OCI-LY7 (cell line): ENCODE results near the gene PPM1M. TPM values are rescaled to one million over a fixed set of nuclear protein-coding genes. Genes with fewer than 3 reads are reported as not detected.
A peak's percentile ranks its signal among the peaks of the same experiment; 100 is the strongest.

Experiments
- BruUV-seq: library from RNA; stranded (reverse); fragments of 400-500 nt; replicated peaks from 2 replicates; lab custom pipeline; 2021; lab: Mats Ljungman, UMichigan
- CTCF ChIA-PET: fragments of 300-600 bp; sonication (Branson Sonifier 250); formaldehyde crosslinking; loops from one replicate; lab custom pipeline; 2022; ENCODE audit warnings: antibody characterized with exemption; ENCODE audit not compliant: unreplicated experiment; lab: Charles Lee
- POLR2A ChIA-PET: fragments of 300-600 bp; sonication (Branson Sonifier 250); formaldehyde crosslinking; loops from one replicate; lab custom pipeline; 2022; ENCODE audit warnings: antibody characterized with exemption; lab: Charles Lee
- DNase-seq: peaks from one replicate; pipeline ENCODE4 v3.0.0-alpha.2; 2015; ENCODE audit warnings: low spot score
- H2AFZ ChIP-seq: fragments of 200-600 bp; sonication (generic), shearing (Covaris generic); 2 replicates; pipeline ENCODE4 v1.6.1; 2014; ENCODE audit warnings: mild to moderate bottlenecking, antibody characterized with exemption, low read length, moderate library complexity
- H3K27ac ChIP-seq: fragments of 200-600 bp; sonication (generic); 2 replicates; pipeline ENCODE4 v1.5.1; 2014; ENCODE audit warnings: mixed run types, low read depth, mild to moderate bottlenecking, moderate library complexity, low read length, inconsistent platforms; ENCODE audit not compliant: poor library complexity, severe bottlenecking
- H3K36me3 ChIP-seq: fragments of 200-600 bp; sonication (generic); 2 replicates; pipeline ENCODE4 v1.6.1; 2014; ENCODE audit warnings: mild to moderate bottlenecking, antibody characterized with exemption, low read length, moderate library complexity, mixed read lengths; ENCODE audit not compliant: insufficient read depth
- H3K4me1 ChIP-seq: fragments of 200-600 bp; sonication (generic); 2 replicates; pipeline ENCODE4 v1.5.1; 2014; ENCODE audit warnings: mild to moderate bottlenecking, low read length; ENCODE audit not compliant: insufficient read depth, poor library complexity, severe bottlenecking
- H3K4me2 ChIP-seq: fragments of 200-600 bp; sonication (generic); 2 replicates; pipeline ENCODE4 v1.6.1; 2014; ENCODE audit warnings: mild to moderate bottlenecking, low read length
- H3K4me3 ChIP-seq: fragments of 200-600 bp; sonication (generic); 2 replicates; pipeline ENCODE4 v1.5.1; 2014; ENCODE audit warnings: mild to moderate bottlenecking, low read depth, low read length; ENCODE audit not compliant: poor library complexity, severe bottlenecking
- H3K79me2 ChIP-seq: fragments of 200-600 bp; sonication (generic); 2 replicates; pipeline ENCODE4 v1.6.1; 2016; ENCODE audit warnings: low read depth, mild to moderate bottlenecking, low read length, moderate library complexity, mixed read lengths; ENCODE audit not compliant: insufficient read depth
- H3K9me2 ChIP-seq: fragments of 200-600 bp; sonication (generic); 2 replicates; pipeline ENCODE4 v1.6.1; 2016; ENCODE audit warnings: mild to moderate bottlenecking, low read length, mixed read lengths; ENCODE audit not compliant: insufficient read depth
- H3K9me3 ChIP-seq: fragments of 200-600 bp; sonication (generic); 2 replicates; pipeline ENCODE4 v1.6.1; 2014; ENCODE audit warnings: mild to moderate bottlenecking, mixed run types, low read length, mixed read lengths
- H4K20me1 ChIP-seq: fragments of 200-600 bp; sonication (generic); 2 replicates; pipeline ENCODE4 v1.6.1; 2014; ENCODE audit warnings: mild to moderate bottlenecking, antibody characterized with exemption, low read length, moderate library complexity, mixed read lengths; ENCODE audit not compliant: insufficient read depth
- CTCF ChIP-seq: fragments of 200-600 bp; sonication (generic); conservative IDR thresholded peaks from 2 replicates; pipeline ENCODE4 v1.5.1; 2014; ENCODE audit warnings: mild to moderate bottlenecking, antibody characterized with exemption, low read length, moderate library complexity, mixed read lengths
- EZH2phosphoT487 ChIP-seq: fragments of 200-600 bp; sonication (generic); IDR thresholded peaks from 2 replicates; pipeline ENCODE4 v1.6.1; 2018; ENCODE audit warnings: low read depth, borderline replicate concordance, mild to moderate bottlenecking, mixed run types, antibody characterized with exemption, low read length, moderate library complexity, mixed read lengths
- intact Hi-C: fragments of 100-400 bp; cut with micrococcal nuclease; formaldehyde crosslinking; loops from one replicate; pipeline ENCODE4 v1.10.0; 2022; ENCODE audit not compliant: unreplicated experiment
- total RNA-seq, 2 experiments: library from RNA; depleted of rRNA in 1 of 2; stranded (reverse); fragments of >200 nt in 1 of 2; shearing (Covaris generic) in 1 of 2; gene quantifications; 2 replicates each; pipeline ENCODE4 v1.2.3, GENCODE V29; 2014 to 2022

Gene PPM1M
- total RNA-seq, 2 experiments from 2014 or later, result 4.4 to 15.6 TPM

- TF ChIP-seq CTCF (no peak), EZH2phosphoT487 (no peak)
- H4K20me1 ChIP-seq, result no peaks in the 10 kb centered on the region
- peaks cover 30% of the 10 kb centered on the region for H3K4me1 ChIP-seq
- peaks cover 20% of the 10 kb centered on the region; the same call in 1 of the 2 replicates for H3K36me3 ChIP-seq
- H3K9me2 ChIP-seq, result no peaks in the 10 kb centered on the region
- H3K9me3 ChIP-seq, result no peaks in the 10 kb centered on the region
- CTCF ChIA-PET, result interaction anchor here (2.8 kb wide), 1 partner anchor 11 kb away, joined by 8 read pairs; the partner anchor contains the start of gene TLR9
- intact Hi-C loops, result no loop called here
- H3K27ac ChIP-seq, result no peak overlapping the region
- DNase-seq, result no peak
- POLR2A ChIA-PET, result interaction anchor here (0.6 to 2.8 kb wide), 3 partner anchors 11 to 16 kb away, joined by 3 to 27 read pairs (median 4); partner anchors contain the start of gene TLR9
- peak overlapping the region; percentile 73; the same call in 1 of the 2 replicates for H3K4me2 ChIP-seq
- peaks cover 22% of the 10 kb centered on the region; the same call in 1 of the 2 replicates for H3K79me2 ChIP-seq
- H2AFZ ChIP-seq, result no peak overlapping the region
- H3K4me3 ChIP-seq, result no peak overlapping the region
- no TSS peak for BruUV-seq
Observed at GRCh38 chr3:52236424-52236886, 9.1 kb upstream of the PPM1M start.

DNA sequence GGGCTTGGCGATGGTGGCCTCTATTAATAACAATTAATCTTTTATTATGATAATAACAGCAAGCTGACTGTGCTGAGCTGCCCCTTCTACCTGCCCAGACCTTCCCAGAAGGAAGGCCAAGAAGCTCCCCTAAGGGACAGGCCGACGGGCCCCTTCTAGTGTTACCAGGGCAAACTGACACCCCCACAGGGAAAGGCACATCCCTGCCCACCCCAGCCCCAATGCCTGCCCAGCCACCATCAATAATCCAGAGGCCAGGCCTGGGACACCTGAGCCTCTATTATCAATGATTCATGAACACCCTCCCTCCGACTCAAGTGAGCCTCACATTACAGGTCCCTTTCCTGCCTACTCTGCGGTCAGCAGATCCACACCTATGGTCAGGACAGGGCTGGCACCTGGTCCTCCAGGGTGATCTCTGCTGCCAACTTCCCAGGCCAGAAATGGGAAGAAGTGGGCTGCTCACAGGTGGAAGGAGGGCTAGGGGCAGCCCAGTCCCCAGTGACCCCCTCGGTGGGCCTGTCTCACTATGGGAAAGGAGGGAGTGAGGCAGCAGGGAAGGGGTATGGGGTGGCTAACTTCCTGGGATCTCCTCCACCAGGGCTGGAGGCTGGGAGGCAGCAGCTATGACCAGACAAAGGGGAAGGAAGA is 8.4 kb upstream of the PPM1M start:
- Histone ChIP-seq H2AFZ (no peak overlapping the region), H3K36me3 (peaks cover 17% of the 10 kb centered on the region; the same call in 1 of the 2 replicates), H3K4me1 (peaks cover 29% of the 10 kb centered on the region), H3K4me2 (peak overlapping the region; percentile 73), H3K79me2 (peaks cover 22% of the 10 kb centered on the region; the same call in 1 of the 2 replicates), H4K20me1 (no peaks in the 10 kb centered on the region), H3K27ac (no peak overlapping the region), H3K4me3 (peak overlapping the region; percentile 81), H3K9me2 (no peaks in the 10 kb centered on the region), H3K9me3 (no peaks in the 10 kb centered on the region)
- DNase-seq, result no peak
- CTCF ChIA-PET, result interaction anchor here (2.8 kb wide), 1 partner anchor 12 kb away, joined by 8 read pairs; the partner anchor contains the start of gene TLR9
- TF ChIP-seq CTCF (no peak), EZH2phosphoT487 (no peak)
- POLR2A ChIA-PET, result interaction anchor here (0.6 to 2.8 kb wide), 6 partner anchors 11 to 85 kb away, joined by 3 to 27 read pairs (median 3); partner anchors contain the start of gene TLR9
- intact Hi-C loops, result no loop called here
- BruUV-seq, result no TSS peak
